HG02970 (cell line): ENCODE results near the gene SUPT20HL1.

Experiments
- ATAC-seq: cut with Tn5 transposase; IDR thresholded peaks from one replicate; pipeline ENCODE4 v1.9.1; 2021; ENCODE audit warnings: mild to moderate bottlenecking, moderate library complexity, moderate number of reproducible peaks; ENCODE audit not compliant: unreplicated experiment, low FRiP score

Gene SUPT20HL1

DNA sequence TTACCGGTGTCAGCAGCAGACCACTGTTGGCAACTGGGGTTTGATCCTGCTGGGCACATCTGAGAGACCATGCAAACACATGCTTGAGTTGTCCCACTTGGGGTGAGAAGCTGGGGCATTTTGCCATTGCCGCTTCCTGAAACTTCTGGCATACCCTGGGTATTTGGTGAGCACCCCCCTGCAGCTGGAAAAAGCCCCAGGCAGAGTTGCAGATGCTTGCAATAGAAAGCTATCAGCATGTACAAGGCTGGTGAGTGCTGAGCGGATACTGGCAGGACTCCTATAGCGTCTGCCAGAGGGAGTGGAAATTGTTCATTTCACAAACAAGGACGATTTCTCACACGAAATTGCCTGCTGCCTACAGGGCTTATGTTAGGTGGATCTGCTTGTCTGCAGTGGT is 32.3 kb downstream of the SUPT20HL1 start:
- ATAC-seq: no peak

DNA sequence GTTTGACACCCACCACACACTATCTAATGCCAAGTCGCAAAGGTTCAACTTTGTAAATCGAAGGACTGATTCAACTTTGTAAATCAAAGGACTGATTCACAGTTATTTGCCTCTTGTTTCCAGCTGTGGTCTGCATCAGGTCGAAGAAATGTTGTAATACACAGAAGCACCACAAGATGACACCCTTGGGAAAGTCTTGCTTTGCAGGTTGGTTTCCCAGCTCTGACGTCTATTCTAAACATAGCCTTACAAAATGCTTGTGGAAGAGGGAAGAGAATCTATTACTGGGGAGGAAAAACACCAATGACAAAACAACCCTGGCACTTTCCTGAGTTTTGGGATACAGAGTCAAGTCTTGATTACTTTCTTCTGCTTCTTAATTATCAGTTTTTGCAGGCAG is 35.3 kb downstream of the SUPT20HL1 start:
- peak; percentile 66 for ATAC-seq

DNA sequence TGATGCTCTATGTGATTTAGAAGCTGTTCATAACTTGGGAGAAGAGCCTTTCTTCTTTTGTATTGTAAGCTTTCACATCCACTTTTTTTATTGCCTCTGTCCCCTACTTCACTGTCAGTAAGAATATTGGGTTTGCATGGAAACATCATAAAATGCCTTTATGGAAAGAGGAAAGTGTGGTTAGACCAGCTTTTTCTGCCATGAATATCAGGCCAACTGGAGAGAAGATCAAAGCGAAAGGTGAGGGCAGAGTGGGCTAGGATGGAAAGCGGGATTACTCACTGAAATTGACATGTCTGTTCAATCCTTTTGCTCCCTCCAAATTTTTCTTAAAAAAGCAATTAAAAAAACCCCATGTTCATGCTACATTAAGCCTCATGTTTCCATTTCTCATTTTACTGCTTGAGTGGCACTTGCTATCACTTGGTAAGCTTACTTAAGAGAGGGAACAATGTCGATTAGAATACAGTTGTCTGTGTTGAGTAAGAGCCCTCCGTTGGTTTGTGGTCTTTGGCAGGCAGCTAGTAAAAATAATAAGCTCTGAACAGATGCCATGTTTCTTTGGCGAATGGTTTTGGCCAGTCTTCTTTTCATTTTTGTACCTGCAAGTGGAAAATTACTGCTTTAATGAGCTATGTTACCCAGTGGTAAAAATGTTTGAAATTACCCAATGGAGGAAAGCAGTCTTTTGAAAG is 35.9 kb downstream of the SUPT20HL1 start:
- no peak for ATAC-seq

DNA sequence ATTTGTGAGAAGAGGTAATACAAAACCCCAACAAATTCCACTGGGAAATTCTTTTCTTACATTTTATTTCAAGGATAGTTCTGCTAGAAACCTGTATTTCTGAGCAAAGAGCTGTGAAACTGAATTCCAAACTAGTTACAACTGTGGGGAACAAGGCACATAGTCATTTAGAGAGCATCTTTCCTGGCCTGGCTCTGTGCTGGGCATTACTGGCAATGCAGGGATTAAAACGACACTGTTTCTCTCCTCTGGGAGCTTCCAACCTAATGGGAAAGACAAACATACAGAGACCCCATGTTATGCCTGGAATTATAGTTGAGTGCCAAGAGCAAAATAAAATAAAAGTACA is 36.5 kb downstream of the SUPT20HL1 start:
- no peak for ATAC-seq

DNA sequence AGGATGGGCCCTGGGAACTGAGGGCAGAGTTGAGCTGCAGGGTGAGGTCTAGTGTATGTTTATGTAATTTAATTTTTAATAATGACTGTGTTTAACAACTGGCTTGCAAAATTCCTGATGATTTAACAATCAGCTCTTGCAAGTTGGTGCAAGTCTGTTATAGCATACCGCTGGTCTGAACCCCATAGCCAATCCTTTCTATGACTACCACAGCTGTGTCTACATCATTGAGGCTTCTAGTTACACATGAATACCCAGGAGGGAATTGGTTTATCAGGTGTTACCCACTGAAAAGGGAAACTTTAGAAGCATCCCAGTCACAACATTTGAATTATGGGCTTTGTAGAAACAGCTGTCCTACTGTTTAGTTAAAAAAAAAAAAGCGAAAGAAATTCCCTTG is 38.3 kb downstream of the SUPT20HL1 start:
- ATAC-seq: no peak

DNA sequence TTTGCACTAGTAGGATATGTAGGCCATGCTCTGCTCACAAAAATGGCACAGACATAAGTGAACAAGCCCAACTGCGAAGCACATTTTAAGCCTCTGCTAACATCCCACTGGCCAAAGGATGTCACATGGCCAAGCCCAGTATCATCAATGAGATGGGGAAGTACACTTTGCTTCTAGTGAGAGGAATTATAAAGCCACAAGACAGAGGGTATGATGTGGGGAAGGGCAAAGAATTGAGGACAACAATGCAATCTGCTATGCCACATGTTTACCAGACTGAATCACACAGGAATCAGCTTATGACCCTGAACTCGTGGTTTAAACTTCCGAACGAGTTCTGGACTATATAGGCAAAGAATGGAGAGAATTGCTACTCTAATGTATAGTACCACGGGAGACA is 39.1 kb downstream of the SUPT20HL1 start:
- no peak for ATAC-seq

DNA sequence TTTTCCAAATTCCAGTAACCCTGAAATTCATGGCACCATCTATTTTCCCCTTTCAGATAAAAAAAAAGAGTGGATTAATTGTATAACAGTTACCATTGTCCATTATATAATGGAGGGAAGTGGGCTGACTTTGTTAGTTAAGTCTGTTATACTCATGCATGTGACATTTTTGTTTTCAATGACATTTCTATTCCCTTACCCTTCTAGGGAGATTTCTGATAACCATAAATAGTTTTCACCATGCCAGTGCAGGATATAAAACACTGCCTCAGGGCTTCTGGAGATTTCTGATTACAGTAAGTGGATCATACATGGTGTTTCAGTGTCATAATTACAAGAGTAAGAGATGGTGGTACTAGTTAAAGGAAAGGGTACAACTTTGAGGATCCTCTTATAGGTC is 45.5 kb downstream of the SUPT20HL1 start:
- ATAC-seq: no peak
